ENCODE results near the gene KCNIP2. TPM values are rescaled to one million over a fixed set of nuclear protein-coding genes. Genes with fewer than 3 reads are reported as not detected.
"Not testable (repeated sequence)": the region's sequence is repeated elsewhere in the genome, so short reads cannot be mapped to it uniquely, and the experiment has no call there.

Gene KCNIP2
- total RNA-seq, 1 experiment from 2014 or later: 4.3 TPM

DNA sequence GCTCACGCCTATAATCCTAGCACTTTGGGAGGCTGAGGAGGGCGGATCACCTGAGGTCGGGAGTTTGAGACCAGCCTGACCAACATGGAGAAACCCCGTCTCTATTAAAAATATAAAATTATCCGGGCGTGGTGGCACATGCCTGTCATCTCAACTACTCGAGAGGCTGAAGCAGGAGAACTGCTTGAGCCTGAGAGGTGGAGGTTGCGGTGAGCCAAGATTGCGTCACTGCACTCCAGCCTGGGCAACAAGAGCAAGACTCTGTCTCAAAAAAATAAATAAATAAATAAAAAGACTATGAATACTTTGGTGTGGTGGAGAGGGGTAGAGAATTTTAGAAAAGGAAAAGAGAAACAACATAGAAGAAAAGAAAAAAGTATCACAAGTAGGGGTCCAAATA, 54.4 kb downstream of the KCNIP2 start:
- H3K9me3 ChIP-seq (ENCODE audit: control insufficient read depth, insufficient read depth, low read depth, low read length); POLR2A ChIA-PET; BruUV-seq (replicated peaks); H3K27ac ChIP-seq (ENCODE audit: low read length); H3K27me3 ChIP-seq (ENCODE audit: control insufficient read depth, insufficient read depth, low read length); H3K4me3 ChIP-seq (ENCODE audit: low read depth in 2 of 2, low read length in 2 of 2); ATAC-seq; DNase-seq (ENCODE audit: low read depth, low spot score); in situ Hi-C loops (cut with HindIII; ENCODE audit: low pct_unique_long_range_greater_than_20kb, low sequenced_read_pairs): not testable (repeated sequence)
- H3K4me1 ChIP-seq (ENCODE audit: control insufficient read depth, insufficient read depth, low read length): peaks cover 14% of the 10 kb centered on the region
- intact Hi-C loops (cut with micrococcal nuclease; ENCODE audit: unreplicated experiment): loop anchor here (10.0 kb wide), 1 partner anchor 574 kb away; no protein-coding TSS in a partner anchor
- CTCF ChIA-PET: interaction anchor here (0.7 kb wide), 1 partner anchor 9 kb away, joined by 4 read pairs; no protein-coding TSS in a partner anchor
- 0 out of 2 replicates have a peak, but pooled peaks have one; percentile 14 for TF ChIP-seq POLR2AphosphoS5 (IDR thresholded peaks at IDR 0.05; ENCODE audit: low read depth, low read length)
- peaks cover 52% of the 10 kb centered on the region for H3K36me3 ChIP-seq (ENCODE audit: control insufficient read depth, insufficient read depth, low read length)

DNA sequence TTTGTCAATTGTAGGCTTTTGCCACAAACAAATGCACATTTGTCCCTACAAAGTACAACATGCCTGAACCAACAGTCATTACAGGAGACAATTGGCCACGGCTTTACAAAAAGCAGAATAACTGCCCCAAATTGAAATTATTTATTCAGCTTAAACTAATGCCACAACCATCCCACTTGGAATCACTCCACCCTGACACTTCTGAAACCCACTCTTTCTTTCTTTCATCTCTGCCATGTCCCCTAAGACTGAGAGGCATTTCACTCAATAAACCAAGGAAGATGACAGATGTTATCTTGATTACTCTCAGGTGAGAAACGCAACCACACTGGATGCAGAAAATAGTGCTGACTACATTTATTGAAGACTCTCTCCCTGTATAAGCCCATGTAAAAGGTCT, 57.8 kb downstream of the KCNIP2 start:
- TSS peak; percentile 62 for BruUV-seq (replicated peaks)
- no peak overlapping the region for H3K4me3 ChIP-seq (ENCODE audit: low read depth in 2 of 2, low read length in 2 of 2)
- POLR2A ChIA-PET: no interaction called here

DNA sequence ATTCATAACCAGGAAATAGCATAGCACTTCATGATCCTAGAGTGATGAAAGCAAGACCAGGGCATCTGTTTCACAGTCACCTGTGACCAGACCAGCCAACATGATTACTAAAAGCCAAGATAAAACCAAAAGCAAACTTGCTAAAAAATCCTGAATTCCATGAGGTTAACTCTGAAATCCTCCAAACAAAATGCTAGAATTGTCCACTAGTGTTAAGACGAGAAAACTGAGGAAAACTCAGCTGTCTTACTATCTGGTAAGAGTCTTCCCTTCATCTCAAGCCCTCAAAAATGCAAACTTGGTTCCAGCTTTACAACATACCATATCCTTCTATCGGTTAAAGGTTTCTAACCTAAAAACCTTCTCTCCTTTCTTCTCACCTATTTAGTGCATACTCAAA, 59.0 kb downstream of the KCNIP2 start:
- Histone ChIP-seq H3K4me3 (ENCODE audit: low read depth in 2 of 2, low read length in 2 of 2) (no peak overlapping the region), H3K27ac (ENCODE audit: low read length) (peak overlapping the region; percentile 94; the same call in 1 of the 2 replicates), H3K9me3 (ENCODE audit: control insufficient read depth, insufficient read depth, low read depth, low read length) (no peaks in the 10 kb centered on the region), H3K4me1 (ENCODE audit: control insufficient read depth, insufficient read depth, low read length) (peaks cover 39% of the 10 kb centered on the region), H3K27me3 (ENCODE audit: control insufficient read depth, insufficient read depth, low read length) (no peaks in the 10 kb centered on the region), H3K36me3 (ENCODE audit: control insufficient read depth, insufficient read depth, low read length) (peaks cover 26% of the 10 kb centered on the region)
- POLR2A ChIA-PET: interaction anchor here (0.6 kb wide), 1 partner anchor 29 kb away, joined by 10 read pairs; no protein-coding TSS in a partner anchor
- in situ Hi-C loops (cut with HindIII; ENCODE audit: low pct_unique_long_range_greater_than_20kb, low sequenced_read_pairs): no loop called here
- no peak for ATAC-seq
- no peak for DNase-seq (ENCODE audit: low read depth, low spot score)
- no TSS peak for BruUV-seq (replicated peaks)
- intact Hi-C loops (cut with micrococcal nuclease; ENCODE audit: unreplicated experiment): loop anchor here (10.0 kb wide), 1 partner anchor 570 kb away; no protein-coding TSS in a partner anchor
- TF ChIP-seq, protein P1, sequence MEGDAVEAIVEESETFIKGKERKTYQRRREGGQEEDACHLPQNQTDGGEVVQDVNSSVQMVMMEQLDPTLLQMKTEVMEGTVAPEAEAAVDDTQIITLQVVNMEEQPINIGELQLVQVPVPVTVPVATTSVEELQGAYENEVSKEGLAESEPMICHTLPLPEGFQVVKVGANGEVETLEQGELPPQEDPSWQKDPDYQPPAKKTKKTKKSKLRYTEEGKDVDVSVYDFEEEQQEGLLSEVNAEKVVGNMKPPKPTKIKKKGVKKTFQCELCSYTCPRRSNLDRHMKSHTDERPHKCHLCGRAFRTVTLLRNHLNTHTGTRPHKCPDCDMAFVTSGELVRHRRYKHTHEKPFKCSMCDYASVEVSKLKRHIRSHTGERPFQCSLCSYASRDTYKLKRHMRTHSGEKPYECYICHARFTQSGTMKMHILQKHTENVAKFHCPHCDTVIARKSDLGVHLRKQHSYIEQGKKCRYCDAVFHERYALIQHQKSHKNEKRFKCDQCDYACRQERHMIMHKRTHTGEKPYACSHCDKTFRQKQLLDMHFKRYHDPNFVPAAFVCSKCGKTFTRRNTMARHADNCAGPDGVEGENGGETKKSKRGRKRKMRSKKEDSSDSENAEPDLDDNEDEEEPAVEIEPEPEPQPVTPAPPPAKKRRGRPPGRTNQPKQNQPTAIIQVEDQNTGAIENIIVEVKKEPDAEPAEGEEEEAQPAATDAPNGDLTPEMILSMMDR (IDR thresholded peaks at IDR 0.05): no peak
- TF ChIP-seq, protein P2, sequence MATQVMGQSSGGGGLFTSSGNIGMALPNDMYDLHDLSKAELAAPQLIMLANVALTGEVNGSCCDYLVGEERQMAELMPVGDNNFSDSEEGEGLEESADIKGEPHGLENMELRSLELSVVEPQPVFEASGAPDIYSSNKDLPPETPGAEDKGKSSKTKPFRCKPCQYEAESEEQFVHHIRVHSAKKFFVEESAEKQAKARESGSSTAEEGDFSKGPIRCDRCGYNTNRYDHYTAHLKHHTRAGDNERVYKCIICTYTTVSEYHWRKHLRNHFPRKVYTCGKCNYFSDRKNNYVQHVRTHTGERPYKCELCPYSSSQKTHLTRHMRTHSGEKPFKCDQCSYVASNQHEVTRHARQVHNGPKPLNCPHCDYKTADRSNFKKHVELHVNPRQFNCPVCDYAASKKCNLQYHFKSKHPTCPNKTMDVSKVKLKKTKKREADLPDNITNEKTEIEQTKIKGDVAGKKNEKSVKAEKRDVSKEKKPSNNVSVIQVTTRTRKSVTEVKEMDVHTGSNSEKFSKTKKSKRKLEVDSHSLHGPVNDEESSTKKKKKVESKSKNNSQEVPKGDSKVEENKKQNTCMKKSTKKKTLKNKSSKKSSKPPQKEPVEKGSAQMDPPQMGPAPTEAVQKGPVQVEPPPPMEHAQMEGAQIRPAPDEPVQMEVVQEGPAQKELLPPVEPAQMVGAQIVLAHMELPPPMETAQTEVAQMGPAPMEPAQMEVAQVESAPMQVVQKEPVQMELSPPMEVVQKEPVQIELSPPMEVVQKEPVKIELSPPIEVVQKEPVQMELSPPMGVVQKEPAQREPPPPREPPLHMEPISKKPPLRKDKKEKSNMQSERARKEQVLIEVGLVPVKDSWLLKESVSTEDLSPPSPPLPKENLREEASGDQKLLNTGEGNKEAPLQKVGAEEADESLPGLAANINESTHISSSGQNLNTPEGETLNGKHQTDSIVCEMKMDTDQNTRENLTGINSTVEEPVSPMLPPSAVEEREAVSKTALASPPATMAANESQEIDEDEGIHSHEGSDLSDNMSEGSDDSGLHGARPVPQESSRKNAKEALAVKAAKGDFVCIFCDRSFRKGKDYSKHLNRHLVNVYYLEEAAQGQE (IDR thresholded peaks at IDR 0.05; ENCODE audit: insufficient read depth in 1 of 2, low read depth in 2 of 2, low read length in 1 of 2): no peak
- no peak for TF ChIP-seq SIN3A (IDR thresholded peaks at IDR 0.05; ENCODE audit: borderline replicate concordance, insufficient read depth, low read depth, low read length)
- no peak for TF ChIP-seq POLR2AphosphoS5 (IDR thresholded peaks at IDR 0.05; ENCODE audit: low read depth, low read length)
- TF ChIP-seq TCF7L2 (IDR thresholded peaks at IDR 0.05; ENCODE audit: low read depth, low read length): no peak
- CTCF ChIA-PET: no interaction called here

More for the DNA sequence above, 57.8 kb downstream of the KCNIP2 start:
- no peak for ATAC-seq
- in situ Hi-C loops (cut with HindIII; ENCODE audit: low pct_unique_long_range_greater_than_20kb, low sequenced_read_pairs): no loop called here
- Histone ChIP-seq H3K27me3 (ENCODE audit: control insufficient read depth, insufficient read depth, low read length) (no peaks in the 10 kb centered on the region), H3K4me1 (ENCODE audit: control insufficient read depth, insufficient read depth, low read length) (peaks cover 30% of the 10 kb centered on the region), H3K36me3 (ENCODE audit: control insufficient read depth, insufficient read depth, low read length) (peaks cover 30% of the 10 kb centered on the region), H3K9me3 (ENCODE audit: control insufficient read depth, insufficient read depth, low read depth, low read length) (no peaks in the 10 kb centered on the region), H3K27ac (ENCODE audit: low read length) (no peak overlapping the region)
- TF ChIP-seq, protein P2 (IDR thresholded peaks at IDR 0.05; ENCODE audit: insufficient read depth in 1 of 2, low read depth in 2 of 2, low read length in 1 of 2): no peak
- TF ChIP-seq, protein P1 (IDR thresholded peaks at IDR 0.05): no peak
- TF ChIP-seq POLR2AphosphoS5 (IDR thresholded peaks at IDR 0.05; ENCODE audit: low read depth, low read length): 0 out of 2 replicates have a peak, but pooled peaks have one; percentile 28
- intact Hi-C loops (cut with micrococcal nuclease; ENCODE audit: unreplicated experiment): loop anchor here (10.0 kb wide), 1 partner anchor 571 kb away; no protein-coding TSS in a partner anchor
- CTCF ChIA-PET: no interaction called here
- no peak for DNase-seq (ENCODE audit: low read depth, low spot score)

Measured in Panc1 (cell line).